Esophagus muscularis mucosa (tissue), 4 donors: ENCODE data around the gene NHP2. TPM values are rescaled to one million over a fixed set of nuclear protein-coding genes. Genes with fewer than 3 reads are reported as not detected.

Experiments
- DNase-seq: peaks from one replicate; pipeline ENCODE4 v3.0.0-alpha.2; 2017; ENCODE audit errors: extremely low spot score
- H3K27ac ChIP-seq, 4 donors: fragments of 200-600 bp; sonication (generic); replicated peaks in 1 of 4; 1 replicate in 3 of 4; 2 replicates in 1 of 4; pipeline ENCODE4 v1.5.1; 2016 to 2019; ENCODE audit warnings: mild to moderate bottlenecking in 1 of 4
- H3K27me3 ChIP-seq, 4 donors: fragments of 200-600 bp; sonication (generic); one replicate each; pipeline versions ENCODE4 v1.5.1 to v1.6.0; 2016 to 2019
- H3K36me3 ChIP-seq, 4 donors: fragments of 200-600 bp; sonication (generic); one replicate each; pipeline ENCODE4 v1.5.1; 2016 to 2019
- H3K4me1 ChIP-seq, 4 donors: fragments of 200-600 bp; sonication (generic); one replicate each; pipeline ENCODE4 v1.5.1; 2016 to 2019
- H3K4me3 ChIP-seq, 4 donors: fragments of 200-600 bp; sonication (generic); 1 replicate in 2 of 4; 2 replicates in 2 of 4; pipeline ENCODE4 v1.5.1; 2016 to 2019; ENCODE audit warnings: mild to moderate bottlenecking in 4 of 4, moderate library complexity in 1 of 4
- H3K9me3 ChIP-seq, 4 donors: fragments of 200-600 bp; sonication (generic); 1 replicate in 3 of 4; 2 replicates in 1 of 4; pipeline ENCODE4 v1.5.1; 2016 to 2019
- CTCF ChIP-seq, 3 experiments: fragments of 200-600 bp in 2 of 3; fragments of 450-650 bp in 1 of 3; sonication (generic) in 2 of 3; IDR thresholded peaks; one replicate each; pipeline ENCODE4 v1.5.1; 2017 to 2019; ENCODE audit warnings: antibody characterized with exemption in 3 of 3, mild to moderate bottlenecking in 2 of 3, moderate library complexity in 1 of 3
- EP300 ChIP-seq: sonication (generic); formaldehyde crosslinking; IDR thresholded peaks from one replicate; pipeline ENCODE4 v1.6.1; 2017; ENCODE audit warnings: antibody characterized with exemption
- POLR2A ChIP-seq: fragments of 450-650 bp; IDR thresholded peaks from one replicate; pipeline ENCODE4 v1.6.1; 2017; ENCODE audit warnings: antibody characterized with exemption, moderate library complexity, mild to moderate bottlenecking, low read depth
- POLR2AphosphoS5 ChIP-seq, 2 donors: sonication (generic); formaldehyde crosslinking; IDR thresholded peaks; one replicate each; pipeline ENCODE4 v1.6.1; 2017; ENCODE audit warnings: antibody characterized with exemption in 2 of 2
- WGBS: methylation state at CpG from one replicate; pipeline ENCODE4 v1.1.5; 2018; 5-methylcytosine and 5-hydroxymethylcytosine counted together
- intact Hi-C: fragments of 100-400 bp; cut with DNase I; formaldehyde crosslinking; loops from one replicate; pipeline ENCODE4 v1.15.1; 2023
- total RNA-seq, 4 donors: library from RNA; depleted of rRNA; stranded (reverse); fragments of >200 nt; gene quantifications; one replicate each; pipeline versions ENCODE4 v1.1.0 to v1.2.1, GENCODE V29; 2016

Gene NHP2
- total RNA-seq, 4 donors from 2014 or later: 109 to 215 (median 162) TPM

GRCh38 chr5:178162481-178162880, 8.8 kb upstream of the NHP2 start:
- intact Hi-C loops: no loop called here
- Histone ChIP-seq H3K27ac (no peak overlapping the region), H3K27me3 (peaks cover 0 to 53% (median 4%) of the 10 kb centered on the region in 4 donors), H3K9me3 (no peaks in the 10 kb centered on the region), H3K4me1 (peaks cover 7 to 10% (median 9%) of the 10 kb centered on the region in 4 donors), H3K36me3 (no peaks in the 10 kb centered on the region), H3K4me3 (no peak overlapping the region)
- TF ChIP-seq EP300: no peak
- no peak for TF ChIP-seq POLR2A
- no peak for TF ChIP-seq CTCF (IDR thresholded peaks at IDR 0.05)
- no peak for TF ChIP-seq POLR2AphosphoS5 (IDR thresholded peaks at IDR 0.05)
- WGBS: 81% methylated on average over 8 of the region's 9 CpGs
- no peak for DNase-seq

- DNase-seq: no peak
- peaks cover 0 to 38% (median 2%) of the 10 kb centered on the region in 4 donors for H3K27me3 ChIP-seq
- no peak overlapping the region for H3K27ac ChIP-seq
- no peaks in the 10 kb centered on the region for H3K9me3 ChIP-seq
- peaks cover 7 to 10% (median 9%) of the 10 kb centered on the region in 4 donors for H3K4me1 ChIP-seq
- no peaks in the 10 kb centered on the region for H3K36me3 ChIP-seq
- no peak for TF ChIP-seq EP300
- TF ChIP-seq POLR2AphosphoS5 (IDR thresholded peaks at IDR 0.05): no peak
- TF ChIP-seq POLR2A: no peak
- no peak overlapping the region for H3K4me3 ChIP-seq
- intact Hi-C loops: no loop called here
- WGBS: 85% methylated on average over 5 of the region's 5 CpGs
Observed at GRCh38 chr5:178160176-178160575, 6.5 kb upstream of the NHP2 start.

- DNase-seq: no peak
- WGBS: 83% methylated on average over 8 of the region's 8 CpGs
- peaks cover 7 to 18% (median 13%) of the 10 kb centered on the region in 4 donors for H3K36me3 ChIP-seq
- H3K4me1 ChIP-seq: peaks cover 16 to 35% (median 30%) of the 10 kb centered on the region in 4 donors
- intact Hi-C loops: loop anchor here (10.0 kb wide), 1 partner anchor 550 kb away; the partner anchor contains the start of gene B4GALT7
- no peaks in the 10 kb centered on the region for H3K27me3 ChIP-seq
- no peak overlapping the region for H3K27ac ChIP-seq
- no peak for TF ChIP-seq POLR2A
- no peak for TF ChIP-seq POLR2AphosphoS5 (IDR thresholded peaks at IDR 0.05)
- no peak for TF ChIP-seq CTCF (IDR thresholded peaks at IDR 0.05)
- no peak for TF ChIP-seq EP300
- no peak overlapping the region for H3K4me3 ChIP-seq
- no peaks in the 10 kb centered on the region for H3K9me3 ChIP-seq
Observed at GRCh38 chr5:178155065-178155464, 1.4 kb upstream of the NHP2 start.

GRCh38 chr5:178152491-178153444, 917 bp downstream of the NHP2 start:
- Histone ChIP-seq H3K9me3 (no peaks in the 10 kb centered on the region), H3K4me1 (peaks cover 16 to 35% (median 30%) of the 10 kb centered on the region in 4 donors), H3K27ac (peak overlapping the region; percentile 72 to 86 (median 79)), H3K27me3 (no peaks in the 10 kb centered on the region), H3K36me3 (peaks cover 28 to 41% (median 36%) of the 10 kb centered on the region in 4 donors), H3K4me3 (peak overlapping the region; percentile 59 to 75 (median 66))
- DNase-seq: no peak
- no peak for TF ChIP-seq POLR2AphosphoS5 (IDR thresholded peaks at IDR 0.05)
- no peak for TF ChIP-seq EP300
- no peak for TF ChIP-seq CTCF (IDR thresholded peaks at IDR 0.05)
- no peak for TF ChIP-seq POLR2A
- intact Hi-C loops: loop anchor here (5.0 to 10.0 kb wide), 2 partner anchors 50 to 548 kb away; partner anchors contain the start of genes B4GALT7 and HNRNPAB
- WGBS: 54% methylated on average over 31 of the region's 31 CpGs
